ENCODE results near the gene HOXA2. TPM values are rescaled to one million over a fixed set of nuclear protein-coding genes. Genes with fewer than 3 reads are reported as not detected.

The HOXA2 gene
- total RNA-seq, 1 experiment from 2014 or later = not detected

- Histone ChIP-seq H3K36me3 (ENCODE audit: insufficient read depth, low read length, poor library complexity, severe bottlenecking) (no peaks in the 10 kb centered on the region), H3K4me3 (ENCODE audit: low read depth, low read length, poor library complexity, severe bottlenecking) (no peak overlapping the region), H3K27me3 (replicated peaks; ENCODE audit: insufficient read depth, low read depth, low read length, poor library complexity) (peaks cover 5% of the 10 kb centered on the region), H3K27ac (ENCODE audit: low read depth, low read length, poor library complexity, severe bottlenecking) (no peak overlapping the region), H3K4me1 (ENCODE audit: insufficient read depth, low read length, poor library complexity, severe bottlenecking) (no peaks in the 10 kb centered on the region), H3K9me3 (ENCODE audit: low read depth, low read length, poor library complexity, severe bottlenecking) (no peaks in the 10 kb centered on the region)
- ChIA-PET CTCF (no interaction called here), POLR2A (ENCODE audit: low non-redundant PET) (no interaction called here)
- DNase-seq (ENCODE audit: low spot score) = no peak
- TF ChIP-seq EZH2 (IDR thresholded peaks at IDR 0.05; ENCODE audit: borderline replicate concordance, low read depth, low read length, poor library complexity, severe bottlenecking) = no peak
- no TSS peak for BruUV-seq (replicated peaks)
- intact Hi-C loops (cut with micrococcal nuclease; ENCODE audit: unreplicated experiment) = no loop called here
Measured at GRCh38 chr7:27065709-27066108, 36.8 kb downstream of the HOXA2 start.

GRCh38 chr7:27064661-27065060, 37.8 kb downstream of the HOXA2 start:
- H3K27ac ChIP-seq (ENCODE audit: low read depth, low read length, poor library complexity, severe bottlenecking) = no peak overlapping the region
- TF ChIP-seq CTCF (conservative IDR thresholded peaks at IDR 0.05; ENCODE audit: low read depth, low read length) (no peak), EZH2 (IDR thresholded peaks at IDR 0.05; ENCODE audit: borderline replicate concordance, low read depth, low read length, poor library complexity, severe bottlenecking) (no peak)
- no peaks in the 10 kb centered on the region for H3K36me3 ChIP-seq (ENCODE audit: insufficient read depth, low read length, poor library complexity, severe bottlenecking)
- peaks cover 15% of the 10 kb centered on the region for H3K27me3 ChIP-seq (replicated peaks; ENCODE audit: insufficient read depth, low read depth, low read length, poor library complexity)
- CTCF ChIA-PET = no interaction called here
- BruUV-seq (replicated peaks) = no TSS peak
- intact Hi-C loops (cut with micrococcal nuclease; ENCODE audit: unreplicated experiment) = no loop called here
- H3K4me1 ChIP-seq (ENCODE audit: insufficient read depth, low read length, poor library complexity, severe bottlenecking) = no peaks in the 10 kb centered on the region
- H3K4me3 ChIP-seq (ENCODE audit: low read depth, low read length, poor library complexity, severe bottlenecking) = no peak overlapping the region
- POLR2A ChIA-PET (ENCODE audit: low non-redundant PET) = no interaction called here
- no peaks in the 10 kb centered on the region for H3K9me3 ChIP-seq (ENCODE audit: low read depth, low read length, poor library complexity, severe bottlenecking)
- no peak for DNase-seq (ENCODE audit: low spot score)

- no peak for DNase-seq (ENCODE audit: low spot score)
- BruUV-seq (replicated peaks) = no TSS peak
- H3K9me3 ChIP-seq (ENCODE audit: low read depth, low read length, poor library complexity, severe bottlenecking) = no peaks in the 10 kb centered on the region
Measured at GRCh38 chr7:27064159-27064558, 38.3 kb downstream of the HOXA2 start.

More at GRCh38 chr7:27064159-27064558, 38.3 kb downstream of the HOXA2 start:
- no peaks in the 10 kb centered on the region for H3K4me1 ChIP-seq (ENCODE audit: insufficient read depth, low read length, poor library complexity, severe bottlenecking)
- intact Hi-C loops (cut with micrococcal nuclease; ENCODE audit: unreplicated experiment) = no loop called here
- H3K27me3 ChIP-seq (replicated peaks; ENCODE audit: insufficient read depth, low read depth, low read length, poor library complexity) = peaks cover 20% of the 10 kb centered on the region
- CTCF ChIA-PET = no interaction called here
- no peak overlapping the region for H3K4me3 ChIP-seq (ENCODE audit: low read depth, low read length, poor library complexity, severe bottlenecking)
- H3K36me3 ChIP-seq (ENCODE audit: insufficient read depth, low read length, poor library complexity, severe bottlenecking) = no peaks in the 10 kb centered on the region
- POLR2A ChIA-PET (ENCODE audit: low non-redundant PET) = no interaction called here
- H3K27ac ChIP-seq (ENCODE audit: low read depth, low read length, poor library complexity, severe bottlenecking) = no peak overlapping the region
- TF ChIP-seq CTCF (conservative IDR thresholded peaks at IDR 0.05; ENCODE audit: low read depth, low read length) (no peak), EZH2 (IDR thresholded peaks at IDR 0.05; ENCODE audit: borderline replicate concordance, low read depth, low read length, poor library complexity, severe bottlenecking) (no peak)
